AG10803 (cell line): ENCODE data around the gene ADAMTSL4.

ENCODE experiments used
- DNase-seq: peaks from one replicate; pipeline ENCODE4 v3.0.0; 2010; ENCODE audit warnings: low read depth
- H3K4me3 ChIP-seq: 2 replicates; pipeline ENCODE4 v1.5.1; 2011; ENCODE audit warnings: mild to moderate bottlenecking, low read length, control low read depth
- CTCF ChIP-seq: conservative IDR thresholded peaks from 2 replicates; pipeline ENCODE4 v1.5.1; 2011; ENCODE audit warnings: mild to moderate bottlenecking, low read length, control low read depth, inconsistent platforms

Gene ADAMTSL4

GRCh38 chr1:150521196-150521968 lies 27.8 kb upstream of the ADAMTSL4 start:
- no peak for TF ChIP-seq CTCF
- H3K4me3 ChIP-seq: no peak overlapping the region
- no peak for DNase-seq

- no peak overlapping the region for H3K4me3 ChIP-seq
- no peak for DNase-seq
- TF ChIP-seq CTCF: no peak
Measured at GRCh38 chr1:150525348-150525747, 23.9 kb upstream of the ADAMTSL4 start.

- DNase-seq: peak; percentile 80
- no peak overlapping the region for H3K4me3 ChIP-seq
- no peak for TF ChIP-seq CTCF
Measured at GRCh38 chr1:150528196-150528595, 21.0 kb upstream of the ADAMTSL4 start.

GRCh38 chr1:150529017-150529416 lies 20.2 kb upstream of the ADAMTSL4 start:
- TF ChIP-seq CTCF: no peak
- DNase-seq: peak; percentile 85
- H3K4me3 ChIP-seq: no peak overlapping the region

GRCh38 chr1:150530491-150531159 lies 18.6 kb upstream of the ADAMTSL4 start:
- no peak for DNase-seq
- TF ChIP-seq CTCF: no peak
- no peak overlapping the region for H3K4me3 ChIP-seq

- H3K4me3 ChIP-seq: no peak overlapping the region
- DNase-seq: no peak
- TF ChIP-seq CTCF: no peak
Measured at GRCh38 chr1:150532860-150533259, 16.3 kb upstream of the ADAMTSL4 start.

- H3K4me3 ChIP-seq: no peak overlapping the region
- no peak for TF ChIP-seq CTCF
- no peak for DNase-seq
Measured at GRCh38 chr1:150534002-150534401, 15.2 kb upstream of the ADAMTSL4 start.
